Skeletal muscle satellite cell (primary cell): ENCODE results near the gene FKBP6.
"Not testable (repeated sequence)": the region's sequence is repeated elsewhere in the genome, so short reads cannot be mapped to it uniquely, and the experiment has no call there.

Experiments used
- H3K27me3 ChIP-seq: 2 replicates; pipeline ENCODE4 v1.7.0; 2013; ENCODE audit warnings: low read length; ENCODE audit not compliant: control insufficient read depth, insufficient read depth
- H3K36me3 ChIP-seq: 2 replicates; pipeline ENCODE4 v1.7.0; 2013; ENCODE audit warnings: mild to moderate bottlenecking, control low read depth, low read length; ENCODE audit not compliant: insufficient read depth
- H3K4me1 ChIP-seq: 2 replicates; pipeline ENCODE4 v1.7.0; 2013; ENCODE audit warnings: low read length; ENCODE audit not compliant: control insufficient read depth, insufficient read depth
- H3K4me2 ChIP-seq: 2 replicates; pipeline ENCODE4 v1.7.0; 2013; ENCODE audit warnings: mild to moderate bottlenecking, low read length
- H3K4me3 ChIP-seq: 2 replicates; pipeline ENCODE4 v1.7.0; 2013; ENCODE audit warnings: low read length
- H3K9ac ChIP-seq: 2 replicates; pipeline ENCODE4 v1.7.0; 2013; ENCODE audit warnings: mild to moderate bottlenecking, low read depth, low read length, moderate library complexity
- H3K9me3 ChIP-seq: replicated peaks from 2 replicates; pipeline ENCODE4 v1.7.0; 2013; ENCODE audit warnings: mild to moderate bottlenecking, control low read depth, low read length

The FKBP6 gene

GRCh38 chr7:73325424-73325823 lies 2.5 kb upstream of the FKBP6 start:
- not testable (repeated sequence) for H3K9ac ChIP-seq, H3K4me1 ChIP-seq, H3K4me2 ChIP-seq, H3K4me3 ChIP-seq, H3K9me3 ChIP-seq, H3K36me3 ChIP-seq
- H3K27me3 ChIP-seq: peaks cover 20% of the 10 kb centered on the region

- not testable (repeated sequence) for H3K36me3 ChIP-seq, H3K4me2 ChIP-seq, H3K9ac ChIP-seq, H3K4me3 ChIP-seq, H3K9me3 ChIP-seq, H3K4me1 ChIP-seq
- H3K27me3 ChIP-seq: peaks cover 30% of the 10 kb centered on the region
Measured at GRCh38 chr7:73327449-73327848, 512 bp upstream of the FKBP6 start.

- no peak overlapping the region for H3K4me3 ChIP-seq
- H3K4me2 ChIP-seq: no peak overlapping the region
- H3K27me3 ChIP-seq: peaks cover 39% of the 10 kb centered on the region
- no peaks in the 10 kb centered on the region for H3K36me3 ChIP-seq
- no peaks in the 10 kb centered on the region for H3K4me1 ChIP-seq
- H3K9me3 ChIP-seq: no peaks in the 10 kb centered on the region
- no peak overlapping the region for H3K9ac ChIP-seq
Measured at GRCh38 chr7:73328696-73329095, 735 bp downstream of the FKBP6 start.

- H3K9me3 ChIP-seq: no peaks in the 10 kb centered on the region
- H3K27me3 ChIP-seq: peaks cover 46% of the 10 kb centered on the region
- no peaks in the 10 kb centered on the region for H3K36me3 ChIP-seq
- no peaks in the 10 kb centered on the region for H3K4me1 ChIP-seq
- H3K9ac ChIP-seq: no peak overlapping the region
- no peak overlapping the region for H3K4me3 ChIP-seq
- H3K4me2 ChIP-seq: no peak overlapping the region
Measured at GRCh38 chr7:73329861-73330581, 2.1 kb downstream of the FKBP6 start.

- no peak overlapping the region for H3K9ac ChIP-seq
- H3K9me3 ChIP-seq: no peaks in the 10 kb centered on the region
- no peak overlapping the region for H3K4me2 ChIP-seq
- no peak overlapping the region for H3K4me3 ChIP-seq
- H3K36me3 ChIP-seq: no peaks in the 10 kb centered on the region
- no peaks in the 10 kb centered on the region for H3K4me1 ChIP-seq
- H3K27me3 ChIP-seq: peaks cover 53% of the 10 kb centered on the region
Measured at GRCh38 chr7:73330772-73331171, 2.8 kb downstream of the FKBP6 start.

- no peaks in the 10 kb centered on the region for H3K4me1 ChIP-seq
- H3K9ac ChIP-seq: no peak overlapping the region
- no peak overlapping the region for H3K4me2 ChIP-seq
- H3K9me3 ChIP-seq: no peaks in the 10 kb centered on the region
- H3K4me3 ChIP-seq: no peak overlapping the region
- no peaks in the 10 kb centered on the region for H3K36me3 ChIP-seq
- H3K27me3 ChIP-seq: peaks cover 66% of the 10 kb centered on the region
Measured at GRCh38 chr7:73332447-73332846, 4.5 kb downstream of the FKBP6 start.

GRCh38 chr7:73338321-73338720 lies 10.4 kb downstream of the FKBP6 start:
- no peaks in the 10 kb centered on the region for H3K36me3 ChIP-seq
- H3K4me2 ChIP-seq: no peak overlapping the region
- no peak overlapping the region for H3K9ac ChIP-seq
- H3K9me3 ChIP-seq: no peaks in the 10 kb centered on the region
- peaks cover 6% of the 10 kb centered on the region for H3K4me1 ChIP-seq
- no peak overlapping the region for H3K4me3 ChIP-seq
- peaks cover 51% of the 10 kb centered on the region for H3K27me3 ChIP-seq

GRCh38 chr7:73340514-73340913 lies 12.6 kb downstream of the FKBP6 start:
- H3K36me3 ChIP-seq: no peaks in the 10 kb centered on the region
- H3K4me1 ChIP-seq: peaks cover 6% of the 10 kb centered on the region
- H3K9ac ChIP-seq: no peak overlapping the region
- H3K9me3 ChIP-seq: no peaks in the 10 kb centered on the region
- no peak overlapping the region for H3K4me3 ChIP-seq
- H3K27me3 ChIP-seq: peaks cover 36% of the 10 kb centered on the region
- no peak overlapping the region for H3K4me2 ChIP-seq

GRCh38 chr7:73341877-73342276 lies 13.9 kb downstream of the FKBP6 start:
- no peak overlapping the region for H3K9ac ChIP-seq
- H3K4me2 ChIP-seq: no peak overlapping the region
- peaks cover 36% of the 10 kb centered on the region for H3K27me3 ChIP-seq
- H3K4me1 ChIP-seq: peaks cover 6% of the 10 kb centered on the region
- H3K9me3 ChIP-seq: no peaks in the 10 kb centered on the region
- H3K4me3 ChIP-seq: no peak overlapping the region
- no peaks in the 10 kb centered on the region for H3K36me3 ChIP-seq

GRCh38 chr7:73342645-73343044 lies 14.7 kb downstream of the FKBP6 start:
- H3K9ac ChIP-seq: no peak overlapping the region
- H3K4me2 ChIP-seq: peak overlapping the region; percentile 58
- H3K9me3 ChIP-seq: no peaks in the 10 kb centered on the region
- peaks cover 6% of the 10 kb centered on the region for H3K4me1 ChIP-seq
- no peak overlapping the region for H3K4me3 ChIP-seq
- no peaks in the 10 kb centered on the region for H3K36me3 ChIP-seq
- H3K27me3 ChIP-seq: peaks cover 35% of the 10 kb centered on the region

- Histone ChIP-seq H3K4me3 (no peak overlapping the region), H3K4me1 (peaks cover 6% of the 10 kb centered on the region), H3K36me3 (no peaks in the 10 kb centered on the region), H3K4me2 (no peak overlapping the region), H3K9me3 (no peaks in the 10 kb centered on the region), H3K27me3 (peaks cover 35% of the 10 kb centered on the region), H3K9ac (no peak overlapping the region)
Measured at GRCh38 chr7:73343671-73344380, 15.9 kb downstream of the FKBP6 start.

- H3K9me3 ChIP-seq: no peaks in the 10 kb centered on the region
- H3K4me1 ChIP-seq: peaks cover 6% of the 10 kb centered on the region
- no peak overlapping the region for H3K4me2 ChIP-seq
- H3K4me3 ChIP-seq: no peak overlapping the region
- no peaks in the 10 kb centered on the region for H3K36me3 ChIP-seq
- H3K9ac ChIP-seq: no peak overlapping the region
- H3K27me3 ChIP-seq: peaks cover 27% of the 10 kb centered on the region
Measured at GRCh38 chr7:73345538-73345937, 17.6 kb downstream of the FKBP6 start.
